ENCODE measurements around the gene PRDM16. TPM values are rescaled to one million over a fixed set of nuclear protein-coding genes. Genes with fewer than 3 reads are reported as not detected.

PRDM16 gene
- total and polyA plus RNA-seq, 2 experiments from 2014 or later, result 41.8 to 55.8 TPM

- TF ChIP-seq CTCF (IDR thresholded peaks at IDR 0.05; ENCODE audit: low read depth, low read length), result no peak
- H3K27ac ChIP-seq, result peak overlapping the region; percentile 39
- H3K27me3 ChIP-seq, result no peaks in the 10 kb centered on the region
- no peak overlapping the region for H3K4me3 ChIP-seq
- DNase-seq (ENCODE audit: low read depth in 1 of 2, low spot score in 1 of 2), result peak in 1 of 2 donors; percentile 64
- H3K4me1 ChIP-seq (ENCODE audit: low read depth), result peaks cover 24% of the 10 kb centered on the region
- H3K9me3 ChIP-seq (ENCODE audit: low read depth), result no peaks in the 10 kb centered on the region
- no peaks in the 10 kb centered on the region for H3K36me3 ChIP-seq
These were observed 150.2 kb downstream of the PRDM16 start for GRCh38 chr1:3219005-3219790.

- DNase-seq (ENCODE audit: low read depth in 1 of 2, low spot score in 1 of 2), result no peak
- no peaks in the 10 kb centered on the region for H3K9me3 ChIP-seq (ENCODE audit: low read depth)
- no peak overlapping the region for H3K27ac ChIP-seq
- no peak for TF ChIP-seq CTCF (IDR thresholded peaks at IDR 0.05; ENCODE audit: low read depth, low read length)
- peaks cover 24% of the 10 kb centered on the region for H3K4me1 ChIP-seq (ENCODE audit: low read depth)
- no peak overlapping the region for H3K4me3 ChIP-seq
- no peaks in the 10 kb centered on the region for H3K36me3 ChIP-seq
- H3K27me3 ChIP-seq, result no peaks in the 10 kb centered on the region
These were observed 150.9 kb downstream of the PRDM16 start for GRCh38 chr1:3219791-3220467.

- peaks cover 24% of the 10 kb centered on the region for H3K4me1 ChIP-seq (ENCODE audit: low read depth)
- H3K27me3 ChIP-seq, result no peaks in the 10 kb centered on the region
- no peak overlapping the region for H3K4me3 ChIP-seq
- H3K27ac ChIP-seq, result peak overlapping the region; percentile 55
- no peak for TF ChIP-seq CTCF (IDR thresholded peaks at IDR 0.05; ENCODE audit: low read depth, low read length)
- H3K36me3 ChIP-seq, result no peaks in the 10 kb centered on the region
- H3K9me3 ChIP-seq (ENCODE audit: low read depth), result no peaks in the 10 kb centered on the region
- DNase-seq (ENCODE audit: low read depth in 1 of 2, low spot score in 1 of 2), result no peak
These were observed 152.4 kb downstream of the PRDM16 start for GRCh38 chr1:3221112-3222041.

- Histone ChIP-seq H3K4me3 (no peak overlapping the region), H3K27ac (peak overlapping the region; percentile 55), H3K36me3 (no peaks in the 10 kb centered on the region), H3K4me1 (ENCODE audit: low read depth) (peaks cover 24% of the 10 kb centered on the region), H3K27me3 (no peaks in the 10 kb centered on the region), H3K9me3 (ENCODE audit: low read depth) (no peaks in the 10 kb centered on the region)
- DNase-seq (ENCODE audit: low read depth in 1 of 2, low spot score in 1 of 2), result peak in 1 of 2 donors; percentile 57
- TF ChIP-seq CTCF (IDR thresholded peaks at IDR 0.05; ENCODE audit: low read depth, low read length), result no peak
These were observed 153.2 kb downstream of the PRDM16 start for GRCh38 chr1:3222042-3222692.

- Histone ChIP-seq H3K27ac (no peak overlapping the region), H3K27me3 (no peaks in the 10 kb centered on the region), H3K4me3 (no peak overlapping the region), H3K4me1 (ENCODE audit: low read depth) (peaks cover 22% of the 10 kb centered on the region), H3K36me3 (no peaks in the 10 kb centered on the region), H3K9me3 (ENCODE audit: low read depth) (no peaks in the 10 kb centered on the region)
- no peak for DNase-seq (ENCODE audit: low read depth in 1 of 2, low spot score in 1 of 2)
- no peak for TF ChIP-seq CTCF (IDR thresholded peaks at IDR 0.05; ENCODE audit: low read depth, low read length)
These were observed 156.7 kb downstream of the PRDM16 start for GRCh38 chr1:3225661-3226060.

All from cardiac muscle cell (in vitro differentiated cells and primary cell).